ENCODE results near the gene CDC37.

GRCh38 chr19:10418235-10418484 is 14.8 kb upstream of the CDC37 start:
- TF ChIP-seq POLR2A (IDR thresholded peaks at IDR 0.05) (no peak), CTCF (IDR thresholded peaks at IDR 0.05) (no peak)

Measured in adrenal gland (tissue), 5 donors.